CD4-positive, alpha-beta memory T cell (primary cell): ENCODE measurements around the gene RHOA. TPM values are rescaled to one million over a fixed set of nuclear protein-coding genes. Genes with fewer than 3 reads are reported as not detected.
"Not testable (repeated sequence)": the region's sequence is repeated elsewhere in the genome, so short reads cannot be mapped to it uniquely, and the experiment has no call there.

ENCODE experiments used
- CTCF ChIA-PET: fragments of 350-600 bp; sonication (Branson Sonifier 250); formaldehyde crosslinking; loops from one replicate; lab custom pipeline; 2021; ENCODE audit warnings: inconsistent platforms; ENCODE audit not compliant: partially characterized antibody; lab: Charles Lee
- POLR2A ChIA-PET: fragments of 350-600 bp; sonication (Branson Sonifier 250); formaldehyde crosslinking; loops from one replicate; lab custom pipeline; 2021; ENCODE audit not compliant: partially characterized antibody; lab: Charles Lee
- DNase-seq, 5 donors: peaks; one replicate each; pipeline versions ENCODE4 v3.0.0 to v3.0.0-alpha.2; 2020 to 2022; ENCODE audit warnings: mixed read lengths in 1 of 5
- H3K27ac ChIP-seq: one replicate; pipeline ENCODE4 v1.7.0; 2013; ENCODE audit warnings: low read depth, low read length
- H3K27me3 ChIP-seq: 2 replicates; pipeline ENCODE4 v1.7.0; 2013; ENCODE audit warnings: mild to moderate bottlenecking, low read length, moderate library complexity; ENCODE audit not compliant: insufficient read depth
- H3K36me3 ChIP-seq: 2 replicates; pipeline ENCODE4 v1.7.0; 2013; ENCODE audit warnings: mild to moderate bottlenecking, low read length, moderate library complexity; ENCODE audit not compliant: insufficient read depth
- H3K4me1 ChIP-seq: 2 replicates; pipeline ENCODE4 v1.7.0; 2013; ENCODE audit warnings: mild to moderate bottlenecking, low read length, moderate library complexity; ENCODE audit not compliant: insufficient read depth
- H3K4me3 ChIP-seq, 2 donors: one replicate each; pipeline ENCODE4 v1.7.0; 2013; ENCODE audit warnings: low read length in 2 of 2, mild to moderate bottlenecking in 1 of 2
- H3K9me3 ChIP-seq, 2 donors: one replicate each; pipeline ENCODE4 v1.7.0; 2013; ENCODE audit warnings: low read length in 2 of 2, control low read depth in 1 of 2; ENCODE audit not compliant: control insufficient read depth in 1 of 2
- H3K27ac Mint-ChIP-seq, 7 donors: one replicate each; pipeline ENCODE4 v1.8.0; 2020 to 2021; ENCODE audit warnings: mixed read lengths in 7 of 7, mild to moderate bottlenecking in 6 of 7, inconsistent platforms in 3 of 7, moderate library complexity in 3 of 7
- H3K27me3 Mint-ChIP-seq, 2 donors: one replicate each; pipeline ENCODE4 v1.8.0; 2020 to 2021; ENCODE audit warnings: mixed read lengths in 2 of 2
- H3K36me3 Mint-ChIP-seq, 2 donors: one replicate each; pipeline ENCODE4 v1.8.0; 2020 to 2021; ENCODE audit warnings: mixed read lengths in 2 of 2, inconsistent platforms in 1 of 2, mild to moderate bottlenecking in 1 of 2
- H3K4me1 Mint-ChIP-seq, 4 donors: one replicate each; pipeline ENCODE4 v1.8.0; 2020 to 2021; ENCODE audit warnings: mixed read lengths in 4 of 4, mild to moderate bottlenecking in 1 of 4
- H3K4me3 Mint-ChIP-seq, 8 donors: one replicate each; pipeline ENCODE4 v1.8.0; 2020 to 2021; ENCODE audit warnings: mixed read lengths in 8 of 8, mild to moderate bottlenecking in 7 of 8, moderate library complexity in 6 of 8, inconsistent platforms in 3 of 8
- H3K9me3 Mint-ChIP-seq, 8 donors: one replicate each; pipeline ENCODE4 v1.8.0; 2020 to 2021; ENCODE audit warnings: mixed read lengths in 8 of 8, mild to moderate bottlenecking in 5 of 8, inconsistent platforms in 3 of 8, moderate library complexity in 1 of 8
- intact Hi-C: fragments of 100-400 bp; cut with micrococcal nuclease; formaldehyde crosslinking; loops from one replicate; pipeline ENCODE4 v1.15.1; 2023
- polyA plus RNA-seq, 2 donors: library from polyadenylated mRNA; unstranded; fragments of 300-500 nt; fragmentation: Illumina TruSeq; gene quantifications; one replicate each; pipeline ENCODE4 v1.2.3, GENCODE V29; 2021
- total RNA-seq, 2 experiments: library from RNA; stranded (reverse); gene quantifications; one replicate each; pipeline ENCODE4 v1.2.3, GENCODE V29; 2021

RHOA gene
- total and polyA plus RNA-seq, 4 experiments from 2014 or later, result 246 to 784 (median 443) TPM

- H3K4me3 ChIP-seq, result no peak overlapping the region
- DNase-seq, result no peak
- ChIA-PET CTCF (interaction anchor here (2.8 kb wide), 1 partner anchor 11 kb away, joined by 8 read pairs; the partner anchor contains the start of gene USP4), POLR2A (interaction anchor here (1.6 kb wide), 1 partner anchor 11 kb away, joined by 7 read pairs; the partner anchor contains the start of gene USP4)
- Mint-ChIP-seq H3K27me3 (no peaks in the 10 kb centered on the region), H3K36me3 (peaks cover 47 to 75% of the 10 kb centered on the region in 2 donors), H3K9me3 (no peaks in the 10 kb centered on the region), H3K4me3 (no peak overlapping the region), H3K27ac (peak overlapping the region in 2 of 7 donors; percentile 22 to 68), H3K4me1 (peaks cover 12 to 22% (median 17%) of the 10 kb centered on the region in 4 donors)
- no peak overlapping the region for H3K27ac ChIP-seq
- peaks cover 12% of the 10 kb centered on the region for H3K4me1 ChIP-seq
- intact Hi-C loops, result no loop called here
- no peaks in the 10 kb centered on the region for H3K9me3 ChIP-seq
- no peaks in the 10 kb centered on the region for H3K27me3 ChIP-seq
- H3K36me3 ChIP-seq, result peaks cover 52% of the 10 kb centered on the region
These were observed 82.6 kb downstream of the RHOA start for GRCh38 chr3:49329186-49329585.

GRCh38 chr3:49328350-49328749 lies 83.4 kb downstream of the RHOA start:
- H3K27me3 Mint-ChIP-seq, DNase-seq, H3K4me3 Mint-ChIP-seq, H3K9me3 ChIP-seq, H3K27ac ChIP-seq, H3K4me3 ChIP-seq, H3K4me1 ChIP-seq, intact Hi-C loops, H3K27me3 ChIP-seq, H3K9me3 Mint-ChIP-seq: not testable (repeated sequence)
- H3K36me3 ChIP-seq, result peaks cover 54% of the 10 kb centered on the region
- CTCF ChIA-PET, result interaction anchor here (2.8 kb wide), 1 partner anchor 12 kb away, joined by 8 read pairs; the partner anchor contains the start of gene USP4
- POLR2A ChIA-PET, result interaction anchor here (1.9 kb wide), 1 partner anchor 12 kb away, joined by 6 read pairs; the partner anchor contains the start of gene USP4
- Mint-ChIP-seq H3K27ac (peak overlapping the region in 2 of 7 donors; percentile 32 to 71), H3K36me3 (peaks cover 50 to 75% of the 10 kb centered on the region in 2 donors), H3K4me1 (peaks cover 11 to 14% (median 13%) of the 10 kb centered on the region in 4 donors)

GRCh38 chr3:49327485-49327884 lies 84.3 kb downstream of the RHOA start:
- ChIA-PET CTCF (no interaction called here), POLR2A (interaction anchor here (1.9 kb wide), 1 partner anchor 12 kb away, joined by 6 read pairs; the partner anchor contains the start of gene USP4)
- Mint-ChIP-seq H3K27me3 (no peaks in the 10 kb centered on the region), H3K27ac (no peak overlapping the region), H3K4me3 (no peak overlapping the region), H3K36me3 (peaks cover 46 to 74% of the 10 kb centered on the region in 2 donors), H3K4me1 (peaks cover 4 to 7% (median 5%) of the 10 kb centered on the region in 4 donors), H3K9me3 (no peaks in the 10 kb centered on the region)
- H3K9me3 ChIP-seq, result no peaks in the 10 kb centered on the region
- no peak overlapping the region for H3K27ac ChIP-seq
- no peaks in the 10 kb centered on the region for H3K4me1 ChIP-seq
- H3K27me3 ChIP-seq, result no peaks in the 10 kb centered on the region
- no peak for DNase-seq
- H3K4me3 ChIP-seq, result no peak overlapping the region
- intact Hi-C loops, result no loop called here
- peaks cover 60% of the 10 kb centered on the region for H3K36me3 ChIP-seq

- POLR2A ChIA-PET, result interaction anchor here (1.6 kb wide), 1 partner anchor 16 kb away, joined by 8 read pairs; the partner anchor contains the start of gene USP4
These were observed 87.0 kb downstream of the RHOA start for GRCh38 chr3:49324768-49325167.

GRCh38 chr3:49316696-49317457 lies 94.9 kb downstream of the RHOA start:
- no peak overlapping the region for H3K27ac ChIP-seq
- Mint-ChIP-seq H3K27ac (no peak overlapping the region), H3K9me3 (no peaks in the 10 kb centered on the region), H3K27me3 (no peaks in the 10 kb centered on the region), H3K4me1 (no peaks in the 10 kb centered on the region), H3K36me3 (peaks cover 24 to 51% of the 10 kb centered on the region in 2 donors), H3K4me3 (no peak overlapping the region)
- no peak overlapping the region for H3K4me3 ChIP-seq
- POLR2A ChIA-PET, result no interaction called here
- intact Hi-C loops, result no loop called here
- H3K9me3 ChIP-seq, result no peaks in the 10 kb centered on the region
- CTCF ChIA-PET, result interaction anchor here (0.6 to 1.1 kb wide), 2 partner anchors 132 to 169 kb away, joined by 3 read pairs; no protein-coding TSS in a partner anchor
- no peaks in the 10 kb centered on the region for H3K27me3 ChIP-seq
- peaks cover 50% of the 10 kb centered on the region for H3K36me3 ChIP-seq
- no peaks in the 10 kb centered on the region for H3K4me1 ChIP-seq
- no peak for DNase-seq

More at GRCh38 chr3:49324768-49325167, 87.0 kb downstream of the RHOA start:
- Histone ChIP-seq H3K9me3 (no peaks in the 10 kb centered on the region), H3K27ac (no peak overlapping the region), H3K27me3 (no peaks in the 10 kb centered on the region), H3K4me3 (no peak overlapping the region), H3K36me3 (peaks cover 79% of the 10 kb centered on the region), H3K4me1 (no peaks in the 10 kb centered on the region)
- Mint-ChIP-seq H3K27me3 (no peaks in the 10 kb centered on the region), H3K4me1 (peaks cover 0 to 10% (median 5%) of the 10 kb centered on the region in 4 donors), H3K4me3 (no peak overlapping the region), H3K27ac (peak overlapping the region in 2 of 7 donors; percentile 40 to 84), H3K36me3 (peaks cover 57 to 78% of the 10 kb centered on the region in 2 donors), H3K9me3 (no peaks in the 10 kb centered on the region)
- DNase-seq, result no peak
- intact Hi-C loops, result no loop called here
- CTCF ChIA-PET, result interaction anchor here (0.9 to 1.4 kb wide), 3 partner anchors 10 to 24 kb away, joined by 3 to 5 read pairs (median 4); partner anchors contain the start of gene USP4

GRCh38 chr3:49313896-49314688 lies 97.7 kb downstream of the RHOA start:
- ChIA-PET CTCF (interaction anchor here (0.7 kb wide), 1 partner anchor 115 kb away, joined by 3 read pairs; the partner anchor contains the start of gene NICN1), POLR2A (interaction anchor here (1.5 kb wide), 1 partner anchor 26 kb away, joined by 3 read pairs; the partner anchor contains the start of gene USP4)
- Histone ChIP-seq H3K27me3 (no peaks in the 10 kb centered on the region), H3K27ac (no peak overlapping the region), H3K4me1 (no peaks in the 10 kb centered on the region), H3K9me3 (no peaks in the 10 kb centered on the region), H3K4me3 (no peak overlapping the region), H3K36me3 (peaks cover 43% of the 10 kb centered on the region)
- H3K27me3 Mint-ChIP-seq, result no peaks in the 10 kb centered on the region
- peaks cover 0 to 3% (median 0%) of the 10 kb centered on the region in 4 donors for H3K4me1 Mint-ChIP-seq
- no peaks in the 10 kb centered on the region for H3K9me3 Mint-ChIP-seq
- H3K4me3 Mint-ChIP-seq, result no peak overlapping the region
- DNase-seq, result no peak
- H3K27ac Mint-ChIP-seq, result peak overlapping the region in 6 of 7 donors; percentile 32 to 72 (median 48)
- H3K36me3 Mint-ChIP-seq, result peaks cover 25 to 53% of the 10 kb centered on the region in 2 donors
- intact Hi-C loops, result no loop called here
